MM.1S (cell line): Measurements from ENCODE around the gene CATSPERZ.

Experiments used
- CTCF ChIP-seq: fragments of 300-600 bp; sonication (generic); IDR thresholded peaks from 2 replicates; pipeline ENCODE4 v1.5.1; 2016; ENCODE audit warnings: antibody characterized with exemption, low read length, mixed read lengths
- EZH2 ChIP-seq: fragments of 300-600 bp; sonication (generic); optimal IDR thresholded peaks from 2 replicates; pipeline ENCODE3; 2017; ENCODE audit warnings: low read depth, mild to moderate bottlenecking, antibody characterized with exemption, low read length, mixed read lengths

- no peak for TF ChIP-seq CTCF
- TF ChIP-seq EZH2, result no peak
These were observed 33.8 kb upstream of the CATSPERZ start for GRCh38 chr11:64266339-64266738.
